Suprapubic skin (tissue), 4 donors: ENCODE data around the gene PDZD8. TPM values are rescaled to one million over a fixed set of nuclear protein-coding genes. Genes with fewer than 3 reads are reported as not detected.

ENCODE experiments used
- DNase-seq, 2 donors: peaks; one replicate each; pipeline ENCODE4 v3.0.0-alpha.2; 2019; ENCODE audit warnings: low spot score in 2 of 2
- H3K27ac ChIP-seq: fragments of 200-600 bp; sonication (generic); one replicate; pipeline ENCODE4 v1.5.1; 2019
- H3K27me3 ChIP-seq: fragments of 200-600 bp; sonication (generic); one replicate; pipeline ENCODE4 v1.5.1; 2019
- H3K36me3 ChIP-seq: fragments of 200-600 bp; sonication (generic); one replicate; pipeline ENCODE4 v1.5.1; 2019
- H3K4me1 ChIP-seq: fragments of 200-600 bp; sonication (generic); one replicate; pipeline ENCODE4 v1.5.1; 2019
- H3K4me3 ChIP-seq: fragments of 200-600 bp; sonication (generic); one replicate; pipeline ENCODE4 v1.5.1; 2019; ENCODE audit warnings: mild to moderate bottlenecking
- H3K9me3 ChIP-seq: fragments of 200-600 bp; sonication (generic); one replicate; pipeline ENCODE4 v1.5.1; 2019
- EP300 ChIP-seq: sonication (generic); formaldehyde crosslinking; IDR thresholded peaks from one replicate; pipeline ENCODE4 v1.6.1; 2017; ENCODE audit warnings: antibody characterized with exemption
- POLR2A ChIP-seq, 2 donors: fragments of 450-650 bp; IDR thresholded peaks; one replicate each; pipeline ENCODE4 v1.6.1; 2017; ENCODE audit warnings: antibody characterized with exemption in 2 of 2, mild to moderate bottlenecking in 2 of 2, moderate library complexity in 2 of 2
- POLR2AphosphoS5 ChIP-seq, 3 donors: sonication (generic); formaldehyde crosslinking; IDR thresholded peaks; one replicate each; pipeline ENCODE4 v1.6.1; 2017; ENCODE audit warnings: antibody characterized with exemption in 3 of 3
- WGBS: methylation state at CpG from one replicate; pipeline ENCODE4 v1.1.5; 2018; 5-methylcytosine and 5-hydroxymethylcytosine counted together
- total RNA-seq, 4 donors: library from RNA; depleted of rRNA; stranded (reverse); fragments of >200 nt; gene quantifications; one replicate each; pipeline ENCODE4 v1.1.0, GENCODE V29; 2016
- TF ChIP-seq, protein P1 (sequence below), 2 donors: fragments of 200-600 bp in 1 of 2; fragments of 450-650 bp in 1 of 2; sonication (generic) in 1 of 2; IDR thresholded peaks; one replicate each; pipeline ENCODE4 v1.5.1; 2016 to 2019; ENCODE audit warnings: antibody characterized with exemption in 2 of 2, mild to moderate bottlenecking in 1 of 2, moderate library complexity in 1 of 2

The PDZD8 gene
- total RNA-seq, 4 donors from 2014 or later = 23.7 to 46.2 (median 36.4) TPM

DNA sequence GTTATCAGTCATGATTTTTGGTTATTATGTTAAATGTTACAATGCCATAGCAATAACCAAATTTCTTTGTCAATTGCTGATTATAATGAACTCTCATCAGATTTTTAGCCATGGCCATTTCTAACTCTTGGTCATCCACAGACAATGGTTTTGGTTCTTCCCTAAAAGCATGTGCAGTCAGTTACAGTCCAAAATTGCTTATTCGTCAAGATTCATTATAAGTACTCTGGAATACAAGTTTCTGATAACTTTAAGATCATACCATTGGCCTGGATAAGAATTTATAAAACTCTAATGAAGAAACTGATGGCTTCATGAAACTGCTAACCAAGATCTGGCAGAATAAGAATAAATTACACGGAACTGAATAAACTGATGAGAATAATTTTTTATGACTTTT, 50.9 kb downstream of the PDZD8 start:
- no peaks in the 10 kb centered on the region for H3K36me3 ChIP-seq
- TF ChIP-seq EP300 (no peak), POLR2A (IDR thresholded peaks at IDR 0.05) (no peak), POLR2AphosphoS5 (IDR thresholded peaks at IDR 0.05) (no peak)
- TF ChIP-seq, protein P1, sequence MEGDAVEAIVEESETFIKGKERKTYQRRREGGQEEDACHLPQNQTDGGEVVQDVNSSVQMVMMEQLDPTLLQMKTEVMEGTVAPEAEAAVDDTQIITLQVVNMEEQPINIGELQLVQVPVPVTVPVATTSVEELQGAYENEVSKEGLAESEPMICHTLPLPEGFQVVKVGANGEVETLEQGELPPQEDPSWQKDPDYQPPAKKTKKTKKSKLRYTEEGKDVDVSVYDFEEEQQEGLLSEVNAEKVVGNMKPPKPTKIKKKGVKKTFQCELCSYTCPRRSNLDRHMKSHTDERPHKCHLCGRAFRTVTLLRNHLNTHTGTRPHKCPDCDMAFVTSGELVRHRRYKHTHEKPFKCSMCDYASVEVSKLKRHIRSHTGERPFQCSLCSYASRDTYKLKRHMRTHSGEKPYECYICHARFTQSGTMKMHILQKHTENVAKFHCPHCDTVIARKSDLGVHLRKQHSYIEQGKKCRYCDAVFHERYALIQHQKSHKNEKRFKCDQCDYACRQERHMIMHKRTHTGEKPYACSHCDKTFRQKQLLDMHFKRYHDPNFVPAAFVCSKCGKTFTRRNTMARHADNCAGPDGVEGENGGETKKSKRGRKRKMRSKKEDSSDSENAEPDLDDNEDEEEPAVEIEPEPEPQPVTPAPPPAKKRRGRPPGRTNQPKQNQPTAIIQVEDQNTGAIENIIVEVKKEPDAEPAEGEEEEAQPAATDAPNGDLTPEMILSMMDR (IDR thresholded peaks at IDR 0.05) = no peak
- no peaks in the 10 kb centered on the region for H3K4me1 ChIP-seq
- no peak overlapping the region for H3K4me3 ChIP-seq
- DNase-seq = no peak
- WGBS = 96% methylated on average over 2 of the region's 2 CpGs
- no peaks in the 10 kb centered on the region for H3K9me3 ChIP-seq
- H3K27me3 ChIP-seq = no peaks in the 10 kb centered on the region
- no peak overlapping the region for H3K27ac ChIP-seq

DNA sequence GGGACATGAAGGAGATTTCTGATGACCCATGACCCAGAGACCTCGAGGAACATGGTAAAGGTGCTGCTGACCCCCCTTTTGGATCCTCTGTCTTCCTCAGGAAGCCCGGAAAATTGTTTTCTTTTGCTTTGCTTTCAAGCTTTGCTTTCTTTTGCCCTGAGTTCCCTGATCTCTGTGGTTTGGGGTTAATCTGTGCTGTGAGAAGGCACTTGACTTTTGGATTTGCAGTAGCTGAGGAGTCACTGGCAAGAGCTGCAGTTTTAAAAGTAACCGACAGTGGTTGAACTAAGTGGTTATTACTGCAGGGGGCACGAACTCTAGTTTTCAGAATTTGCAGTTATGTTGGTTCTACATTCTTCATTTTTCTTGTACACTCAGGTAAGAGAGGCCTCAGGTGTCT, 53.0 kb downstream of the PDZD8 start:
- H3K36me3 ChIP-seq = no peaks in the 10 kb centered on the region
- WGBS = 75% methylated on average over 4 of the region's 4 CpGs
- DNase-seq = no peak
- no peaks in the 10 kb centered on the region for H3K27me3 ChIP-seq
- H3K27ac ChIP-seq = no peak overlapping the region
- H3K4me1 ChIP-seq = no peaks in the 10 kb centered on the region
- H3K9me3 ChIP-seq = no peaks in the 10 kb centered on the region
- TF ChIP-seq, protein P1 (IDR thresholded peaks at IDR 0.05) = no peak
- TF ChIP-seq POLR2AphosphoS5 (IDR thresholded peaks at IDR 0.05) = no peak
- TF ChIP-seq POLR2A (IDR thresholded peaks at IDR 0.05) = no peak
- TF ChIP-seq EP300 = no peak
- H3K4me3 ChIP-seq = no peak overlapping the region

DNA sequence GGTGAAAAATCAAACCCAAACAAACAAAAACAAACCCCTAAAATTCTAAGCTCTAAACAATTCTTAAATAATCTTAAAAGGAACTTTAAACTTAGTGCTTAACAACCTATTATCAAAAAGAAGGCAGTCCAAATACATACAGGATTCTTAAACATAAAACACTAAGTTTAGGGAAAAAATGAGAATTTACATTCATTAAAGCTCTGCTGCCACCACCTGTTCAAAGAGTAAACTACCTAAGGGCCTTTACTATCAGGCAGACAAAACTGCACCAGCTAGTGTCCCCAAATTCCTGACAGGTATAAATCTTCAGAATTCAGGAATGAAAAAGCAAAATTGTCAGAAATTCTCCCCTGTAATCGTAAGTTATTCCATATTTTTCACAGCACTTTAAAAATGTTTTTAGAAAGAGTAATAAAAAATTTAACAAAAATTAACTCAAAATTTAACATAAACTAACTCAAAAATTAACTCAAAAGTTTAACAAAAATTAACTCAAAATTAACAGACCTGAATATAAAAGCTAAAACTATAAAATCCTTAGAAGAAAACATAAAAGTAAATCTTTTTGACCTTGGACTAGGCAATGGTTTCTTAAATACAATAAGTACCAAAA, 55.1 kb downstream of the PDZD8 start:
- TF ChIP-seq EP300 (no peak), POLR2AphosphoS5 (IDR thresholded peaks at IDR 0.05) (no peak), POLR2A (IDR thresholded peaks at IDR 0.05) (no peak)
- TF ChIP-seq, protein P1 (IDR thresholded peaks at IDR 0.05) = no peak
- H3K27me3 ChIP-seq = no peaks in the 10 kb centered on the region
- H3K4me3 ChIP-seq = no peak overlapping the region
- H3K9me3 ChIP-seq = no peaks in the 10 kb centered on the region
- DNase-seq = no peak
- H3K27ac ChIP-seq = no peak overlapping the region
- H3K36me3 ChIP-seq = peaks cover 5% of the 10 kb centered on the region
- WGBS = 85% methylated on average over 1 of the region's 1 CpG
- no peaks in the 10 kb centered on the region for H3K4me1 ChIP-seq

DNA sequence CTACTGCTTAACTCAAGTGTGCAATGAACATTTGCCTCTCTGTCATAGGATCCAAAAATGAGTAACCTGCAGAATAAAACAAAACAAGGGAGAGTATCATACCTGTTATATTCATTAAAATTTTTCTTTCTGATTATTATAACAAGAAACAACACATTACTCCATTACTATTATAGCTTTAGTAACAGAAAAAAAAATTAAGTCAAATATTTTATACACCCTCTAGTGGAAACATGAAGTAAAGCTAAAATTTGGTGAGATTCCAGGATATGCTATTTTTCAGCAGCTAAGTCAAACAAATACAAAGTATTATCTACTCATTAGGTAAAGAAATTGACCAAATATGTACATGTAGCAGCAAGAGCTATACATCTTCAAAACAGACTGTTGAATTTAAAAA, 56.3 kb downstream of the PDZD8 start:
- Histone ChIP-seq H3K4me3 (no peak overlapping the region), H3K27me3 (no peaks in the 10 kb centered on the region), H3K9me3 (no peaks in the 10 kb centered on the region), H3K27ac (no peak overlapping the region), H3K4me1 (no peaks in the 10 kb centered on the region), H3K36me3 (peaks cover 5% of the 10 kb centered on the region)
- TF ChIP-seq, protein P1 (IDR thresholded peaks at IDR 0.05) = peak in 1 of 2 donors; percentile 1
- TF ChIP-seq POLR2AphosphoS5 (IDR thresholded peaks at IDR 0.05) = no peak
- no peak for DNase-seq

DNA sequence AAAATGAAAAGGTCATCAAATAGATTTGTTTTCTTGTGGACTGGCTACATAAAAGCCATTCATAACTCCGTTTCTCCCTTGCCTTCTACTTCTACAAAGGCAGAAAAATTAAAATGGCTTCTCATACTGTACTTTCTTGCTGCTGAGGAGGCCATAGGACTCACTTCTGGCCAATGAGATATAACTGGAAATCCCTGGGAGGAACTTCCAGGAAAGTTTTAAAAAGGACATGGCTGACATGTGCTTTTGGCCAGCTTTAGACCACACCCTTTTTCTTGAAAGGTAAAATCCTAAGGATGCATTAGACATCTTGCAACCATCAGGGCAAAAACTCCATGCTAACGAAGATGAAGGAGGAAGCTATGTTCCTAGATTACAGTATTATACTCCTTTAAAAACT, 58.5 kb downstream of the PDZD8 start:
- no peak overlapping the region for H3K27ac ChIP-seq
- H3K4me1 ChIP-seq = no peaks in the 10 kb centered on the region
- DNase-seq = no peak
- H3K9me3 ChIP-seq = no peaks in the 10 kb centered on the region
- H3K36me3 ChIP-seq = peaks cover 5% of the 10 kb centered on the region
- WGBS = 95% methylated on average over 2 of the region's 2 CpGs
- H3K4me3 ChIP-seq = no peak overlapping the region
- no peaks in the 10 kb centered on the region for H3K27me3 ChIP-seq
- TF ChIP-seq, protein P1 (IDR thresholded peaks at IDR 0.05) = no peak
- no peak for TF ChIP-seq EP300
- no peak for TF ChIP-seq POLR2A (IDR thresholded peaks at IDR 0.05)
- TF ChIP-seq POLR2AphosphoS5 (IDR thresholded peaks at IDR 0.05) = no peak
